OCI-LY7 (cell line): ENCODE results near the gene FBXL16.

Experiments
- CTCF ChIP-seq: fragments of 200-600 bp; sonication (generic); conservative IDR thresholded peaks from 2 replicates; pipeline ENCODE4 v1.5.1; 2014; ENCODE audit warnings: mild to moderate bottlenecking, antibody characterized with exemption, low read length, moderate library complexity, mixed read lengths
- EZH2phosphoT487 ChIP-seq: fragments of 200-600 bp; sonication (generic); IDR thresholded peaks from 2 replicates; pipeline ENCODE4 v1.6.1; 2018; ENCODE audit warnings: low read depth, borderline replicate concordance, mild to moderate bottlenecking, mixed run types, antibody characterized with exemption, low read length, moderate library complexity, mixed read lengths

GRCh38 chr16:646679-647172 is 58.9 kb downstream of the FBXL16 start:
- TF ChIP-seq CTCF (no peak), EZH2phosphoT487 (no peak)
